ENCODE results near the gene TRAIP. TPM values are rescaled to one million over a fixed set of nuclear protein-coding genes. Genes with fewer than 3 reads are reported as not detected.
A peak's percentile ranks its signal among the peaks of the same experiment; 100 is the strongest.

The TRAIP gene
- polyA plus RNA-seq, 1 donor from 2014 or later: 7.6 TPM

DNA sequence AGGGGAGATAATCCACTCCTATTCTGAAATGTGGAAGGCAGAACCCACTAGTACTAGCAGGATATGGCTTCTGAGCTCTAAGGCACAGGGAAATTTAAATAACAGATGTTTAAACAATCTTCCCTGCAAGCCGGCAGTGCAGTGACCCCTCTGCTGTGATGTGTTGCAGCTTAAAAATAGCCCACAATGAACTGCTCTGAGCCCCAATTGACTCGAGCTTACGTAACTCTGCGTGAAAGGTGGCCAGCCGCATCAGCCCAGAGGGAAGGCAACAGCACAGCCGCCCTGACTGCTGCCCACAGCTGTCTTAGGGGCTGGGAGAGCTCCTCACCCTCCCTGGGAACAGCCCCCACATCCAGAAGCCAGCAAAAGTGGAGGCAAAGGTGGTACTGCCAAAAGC lies 25.8 kb upstream of the TRAIP start:
- Histone ChIP-seq H3K4me2 (ENCODE audit: low read length) (no peak overlapping the region), H2AFZ (ENCODE audit: low read depth, low read length) (no peak overlapping the region), H3K4me3 (ENCODE audit: low read length) (no peak overlapping the region), H3K27ac (ENCODE audit: low read length) (no peak overlapping the region), H3K27me3 (ENCODE audit: insufficient read depth, low read depth, low read length) (no peaks in the 10 kb centered on the region), H3K9ac (ENCODE audit: low read length) (no peak overlapping the region), H3F3A (ENCODE audit: insufficient read depth, low read length, poor library complexity, severe bottlenecking) (no peaks in the 10 kb centered on the region), H3K79me2 (replicated peaks; ENCODE audit: insufficient read depth, low read length) (no peaks in the 10 kb centered on the region), H3K9me3 (ENCODE audit: low read length) (no peaks in the 10 kb centered on the region), H3K36me3 (ENCODE audit: insufficient read depth, low read length) (no peaks in the 10 kb centered on the region), H4K20me1 (ENCODE audit: insufficient read depth) (no peaks in the 10 kb centered on the region), H3K9me2 (ENCODE audit: insufficient read depth, low read length) (no peaks in the 10 kb centered on the region)
- TF ChIP-seq MXI1 (conservative IDR thresholded peaks at IDR 0.05; ENCODE audit: poor library complexity, severe bottlenecking) (no peak), SMC3 (conservative IDR thresholded peaks at IDR 0.05; ENCODE audit: poor library complexity) (no peak), POLR2AphosphoS5 (IDR thresholded peaks at IDR 0.05) (no peak), RAD21 (conservative IDR thresholded peaks at IDR 0.05) (no peak), EZH2 (IDR thresholded peaks at IDR 0.05; ENCODE audit: borderline replicate concordance, insufficient read depth, low read length, poor library complexity, severe bottlenecking) (no peak), TAF1 (IDR thresholded peaks at IDR 0.05; ENCODE audit: low read depth) (no peak), EP300 (conservative IDR thresholded peaks at IDR 0.05; ENCODE audit: poor library complexity, severe bottlenecking) (no peak), REST (IDR thresholded peaks at IDR 0.05; ENCODE audit: borderline replicate concordance) (no peak)
- TF ChIP-seq, protein P1, sequence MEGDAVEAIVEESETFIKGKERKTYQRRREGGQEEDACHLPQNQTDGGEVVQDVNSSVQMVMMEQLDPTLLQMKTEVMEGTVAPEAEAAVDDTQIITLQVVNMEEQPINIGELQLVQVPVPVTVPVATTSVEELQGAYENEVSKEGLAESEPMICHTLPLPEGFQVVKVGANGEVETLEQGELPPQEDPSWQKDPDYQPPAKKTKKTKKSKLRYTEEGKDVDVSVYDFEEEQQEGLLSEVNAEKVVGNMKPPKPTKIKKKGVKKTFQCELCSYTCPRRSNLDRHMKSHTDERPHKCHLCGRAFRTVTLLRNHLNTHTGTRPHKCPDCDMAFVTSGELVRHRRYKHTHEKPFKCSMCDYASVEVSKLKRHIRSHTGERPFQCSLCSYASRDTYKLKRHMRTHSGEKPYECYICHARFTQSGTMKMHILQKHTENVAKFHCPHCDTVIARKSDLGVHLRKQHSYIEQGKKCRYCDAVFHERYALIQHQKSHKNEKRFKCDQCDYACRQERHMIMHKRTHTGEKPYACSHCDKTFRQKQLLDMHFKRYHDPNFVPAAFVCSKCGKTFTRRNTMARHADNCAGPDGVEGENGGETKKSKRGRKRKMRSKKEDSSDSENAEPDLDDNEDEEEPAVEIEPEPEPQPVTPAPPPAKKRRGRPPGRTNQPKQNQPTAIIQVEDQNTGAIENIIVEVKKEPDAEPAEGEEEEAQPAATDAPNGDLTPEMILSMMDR (IDR thresholded peaks at IDR 0.05; ENCODE audit: poor library complexity, severe bottlenecking): no peak

- H3K27me3 ChIP-seq (ENCODE audit: insufficient read depth, low read depth, low read length): no peaks in the 10 kb centered on the region
- H3K9ac ChIP-seq (ENCODE audit: low read length): peak overlapping the region; percentile 38
- no peak overlapping the region for H3K4me2 ChIP-seq (ENCODE audit: low read length)
- H2AFZ ChIP-seq (ENCODE audit: low read depth, low read length): no peak overlapping the region
- TF ChIP-seq TAF1 (IDR thresholded peaks at IDR 0.05; ENCODE audit: low read depth): peak; percentile 40
- TF ChIP-seq EP300 (conservative IDR thresholded peaks at IDR 0.05; ENCODE audit: poor library complexity, severe bottlenecking): no peak
- H3K4me3 ChIP-seq (ENCODE audit: low read length): peak overlapping the region; percentile 41
- H3F3A ChIP-seq (ENCODE audit: insufficient read depth, low read length, poor library complexity, severe bottlenecking): no peaks in the 10 kb centered on the region
- no peaks in the 10 kb centered on the region for H3K36me3 ChIP-seq (ENCODE audit: insufficient read depth, low read length)
- no peaks in the 10 kb centered on the region for H3K9me3 ChIP-seq (ENCODE audit: low read length)
- peak overlapping the region; percentile 58 for H3K27ac ChIP-seq (ENCODE audit: low read length)
- H3K79me2 ChIP-seq (replicated peaks; ENCODE audit: insufficient read depth, low read length): no peaks in the 10 kb centered on the region
- H4K20me1 ChIP-seq (ENCODE audit: insufficient read depth): no peaks in the 10 kb centered on the region
- no peaks in the 10 kb centered on the region for H3K9me2 ChIP-seq (ENCODE audit: insufficient read depth, low read length)
Measured at GRCh38 chr3:49880581-49881315, 24.4 kb upstream of the TRAIP start.
